Ovary (tissue), 3 donors: ENCODE measurements around the gene ACTR8.

Experiments
- CTCF ChIP-seq, 3 donors: fragments of 450-650 bp in 2 of 3; fragments of 200-600 bp in 1 of 3; IDR thresholded peaks; one replicate each; pipeline versions ENCODE4 v1.5.1 to v1.8.0; 2016 to 2022; ENCODE audit warnings: antibody characterized with exemption in 3 of 3, mild to moderate bottlenecking in 1 of 3
- EP300 ChIP-seq: sonication (generic); formaldehyde crosslinking; IDR thresholded peaks from one replicate; pipeline ENCODE4 v1.6.1; 2017; ENCODE audit warnings: antibody characterized with exemption
- POLR2A ChIP-seq: fragments of 450-650 bp; IDR thresholded peaks from one replicate; pipeline ENCODE4 v1.6.1; 2017; ENCODE audit warnings: antibody characterized with exemption, mild to moderate bottlenecking, moderate library complexity
- donor health status: DM: no; HTN: no; CAD: no.

GRCh38 chr3:53859178-53859577 lies 22.8 kb downstream of the ACTR8 start:
- TF ChIP-seq EP300 (no peak), CTCF (IDR thresholded peaks at IDR 0.05) (no peak), POLR2A (no peak)
